HCT116 (cell line): ENCODE data around the gene MTHFS. TPM values are rescaled to one million over a fixed set of nuclear protein-coding genes. Genes with fewer than 3 reads are reported as not detected.

Experiments used
- ATAC-seq: fragments of 200-7000 bp; cut with Tn5 transposase; 2 replicates; pipeline ENCODE4 v1.9.1; 2020; ENCODE audit warnings: mild to moderate bottlenecking, moderate library complexity
- BruUV-seq: library from RNA; stranded (reverse); fragments of 400-500 nt; replicated peaks from 2 replicates; lab custom pipeline; 2021; lab: Mats Ljungman, UMichigan
- CTCF ChIA-PET: fragments of 300-600 bp; sonication (Branson Sonifier 250); formaldehyde crosslinking; loops from one replicate; lab custom pipeline; 2021; ENCODE audit warnings: antibody characterized with exemption; lab: Charles Lee
- POLR2A ChIA-PET: fragments of 300-600, 350-600 bp; sonication (Branson Sonifier 250); formaldehyde crosslinking; loops from one replicate; lab custom pipeline; 2021; ENCODE audit warnings: antibody characterized with exemption; lab: Charles Lee
- RAD21 ChIA-PET, 2 experiments: fragments of 300-600 bp; sonication (Branson Sonifier 250); formaldehyde crosslinking; loops; one replicate each; lab custom pipeline; 2023; ENCODE audit warnings: low total read pairs in 2 of 2; ENCODE audit not compliant: uncharacterized antibody in 2 of 2, unreplicated experiment in 2 of 2, low non-redundant PET in 1 of 2; lab: Charles Lee
- DNase-seq: peaks from one replicate; pipeline ENCODE4 v3.0.0-alpha.2; 2010; ENCODE audit warnings: low read depth, low spot score
- H2AFZ ChIP-seq: fragments of 200-600 bp; shearing (Covaris generic), sonication (generic); 2 replicates; pipeline ENCODE4 v1.6.1; 2017; ENCODE audit warnings: low read depth, mixed run types, mixed read lengths, antibody characterized with exemption, low read length; ENCODE audit not compliant: poor library complexity, severe bottlenecking
- H3K27ac ChIP-seq: 2 replicates; pipeline ENCODE4 v1.5.1; 2012; ENCODE audit warnings: low read depth, low read length
- H3K27me3 ChIP-seq: fragments of 200-600 bp; sonication (generic); 2 replicates; pipeline ENCODE4 v1.6.1; 2016; ENCODE audit warnings: mixed run types, low read length, mixed read lengths; ENCODE audit not compliant: insufficient read depth
- H3K36me3 ChIP-seq, 2 experiments: fragments of 200-500 bp in 1 of 2; fragments of 200-600 bp in 1 of 2; sonication (Bioruptor generic) in 1 of 2; sonication (generic) in 1 of 2; 2 replicates each; pipeline versions ENCODE4 v1.5.1 to v1.6.1; 2014 to 2016; ENCODE audit warnings: low read length in 2 of 2, inconsistent platforms in 1 of 2, mixed read lengths in 1 of 2, mixed run types in 1 of 2; ENCODE audit not compliant: insufficient read depth in 2 of 2, control insufficient read depth in 1 of 2
- H3K4me1 ChIP-seq, 2 experiments: fragments of 200-600 bp in 1 of 2; sonication (generic) in 1 of 2; 2 replicates each; pipeline versions ENCODE4 v1.5.1 to v1.6.1; 2012 to 2017; ENCODE audit warnings: low read length in 2 of 2, inconsistent platforms in 1 of 2, mild to moderate bottlenecking in 1 of 2, mixed read lengths in 1 of 2, mixed run types in 1 of 2, moderate library complexity in 1 of 2; ENCODE audit not compliant: insufficient read depth in 2 of 2, control insufficient read depth in 1 of 2
- H3K4me2 ChIP-seq: fragments of 200-600 bp; sonication (generic); 2 replicates; pipeline ENCODE4 v1.6.1; 2017; ENCODE audit warnings: mixed run types, low read length, mixed read lengths
- H3K4me3 ChIP-seq, 2 experiments: fragments of 200-600 bp in 1 of 2; sonication (generic) in 1 of 2; replicated peaks in 1 of 2; 2 replicates each; pipeline ENCODE4 v1.5.1; 2011 to 2016; ENCODE audit warnings: low read length in 2 of 2, control low read depth in 1 of 2, low read depth in 1 of 2, mild to moderate bottlenecking in 1 of 2, mixed read lengths in 1 of 2, mixed run types in 1 of 2
- H3K79me2 ChIP-seq: fragments of 200-600 bp; sonication (generic); 2 replicates; pipeline ENCODE4 v1.6.1; 2017; ENCODE audit warnings: mild to moderate bottlenecking, mixed run types, low read length, moderate library complexity, mixed read lengths; ENCODE audit not compliant: insufficient read depth
- H3K9ac ChIP-seq: fragments of 200-600 bp; sonication (generic); 2 replicates; pipeline ENCODE4 v1.6.1; 2016; ENCODE audit warnings: low read length, mixed read lengths
- H3K9me2 ChIP-seq: fragments of 200-600 bp; sonication (generic), shearing (Covaris generic); 2 replicates; pipeline ENCODE4 v1.6.1; 2017; ENCODE audit warnings: mixed run types, mild to moderate bottlenecking, moderate library complexity; ENCODE audit not compliant: insufficient read depth
- H3K9me3 ChIP-seq, 2 experiments: fragments of 200-500 bp in 1 of 2; fragments of 200-600 bp in 1 of 2; sonication (Bioruptor generic) in 1 of 2; sonication (generic) in 1 of 2; 2 replicates each; pipeline ENCODE4 v1.6.1; 2014 to 2017; ENCODE audit warnings: low read length in 2 of 2, mixed read lengths in 2 of 2, inconsistent platforms in 1 of 2, low read depth in 1 of 2, mild to moderate bottlenecking in 1 of 2, mixed run types in 1 of 2, moderate library complexity in 1 of 2; ENCODE audit not compliant: control insufficient read depth in 1 of 2, insufficient read depth in 1 of 2
- H4K20me1 ChIP-seq: fragments of 200-600 bp; sonication (generic), shearing (Covaris generic); 2 replicates; pipeline ENCODE4 v1.6.1; 2017; ENCODE audit warnings: mixed run types, mild to moderate bottlenecking, moderate library complexity; ENCODE audit not compliant: insufficient read depth
- ATF3 ChIP-seq: IDR thresholded peaks from 2 replicates; pipeline ENCODE4 v1.6.1; 2012
- CBX3 ChIP-seq: IDR thresholded peaks from 2 replicates; pipeline ENCODE4 v1.6.1; 2012; ENCODE audit warnings: low read depth
- EGR1 ChIP-seq: IDR thresholded peaks from 2 replicates; pipeline ENCODE4 v1.6.1; 2012; ENCODE audit warnings: low read depth
- ELF1 ChIP-seq: IDR thresholded peaks from 2 replicates; pipeline ENCODE4 v1.6.1; 2012; ENCODE audit warnings: low read depth, borderline replicate concordance
- EZH2phosphoT487 ChIP-seq: fragments of 200-600 bp; IDR thresholded peaks from 2 replicates; pipeline ENCODE4 v1.6.1; 2018; ENCODE audit warnings: antibody characterized with exemption, borderline replicate concordance
- JUND ChIP-seq: IDR thresholded peaks from 2 replicates; pipeline ENCODE4 v1.6.1; 2012
- POLR2A ChIP-seq: IDR thresholded peaks from 2 replicates; pipeline ENCODE4 v1.7.0; 2011; ENCODE audit warnings: borderline replicate concordance; ENCODE audit not compliant: insufficient read depth, insufficient read length; ENCODE audit errors: extremely low read depth
- POLR2AphosphoS5 ChIP-seq: IDR thresholded peaks from 2 replicates; pipeline ENCODE4 v1.6.1; 2011; ENCODE audit warnings: mild to moderate bottlenecking, low read depth, low read length, moderate library complexity
- RAD21 ChIP-seq: IDR thresholded peaks from 2 replicates; pipeline ENCODE4 v1.6.1; 2012; ENCODE audit warnings: low read depth, mild to moderate bottlenecking
- REST ChIP-seq: IDR thresholded peaks from 2 replicates; pipeline ENCODE4 v1.6.1; 2012; ENCODE audit warnings: low read depth
- SIN3A ChIP-seq: IDR thresholded peaks from 2 replicates; pipeline ENCODE4 v1.6.1; 2012; ENCODE audit warnings: low read depth
- SP1 ChIP-seq: IDR thresholded peaks from 2 replicates; pipeline ENCODE4 v1.6.1; 2012; ENCODE audit warnings: low read depth
- TCF7L2 ChIP-seq: IDR thresholded peaks from 2 replicates; pipeline ENCODE4 v1.7.0; 2011; ENCODE audit warnings: borderline replicate concordance, inconsistent platforms; ENCODE audit not compliant: insufficient read depth, insufficient read length; ENCODE audit errors: extremely low read depth
- YY1 ChIP-seq: IDR thresholded peaks from 2 replicates; pipeline ENCODE4 v1.6.1; 2011; ENCODE audit warnings: low read length, low read depth, moderate library complexity, mild to moderate bottlenecking; ENCODE audit not compliant: insufficient replicate concordance; ENCODE audit errors: extremely low read depth
- ZBTB33 ChIP-seq: IDR thresholded peaks from 2 replicates; pipeline ENCODE4 v1.6.1; 2011; ENCODE audit warnings: mild to moderate bottlenecking, low read length, moderate library complexity; ENCODE audit not compliant: insufficient replicate concordance; ENCODE audit errors: extremely low read depth
- ZFX ChIP-seq: fragments of 450-650 bp; IDR thresholded peaks from 2 replicates; pipeline ENCODE4 v1.6.1; 2017
- ZNF274 ChIP-seq: fragments of 200-500 bp; sonication (Bioruptor generic); IDR thresholded peaks from 2 replicates; pipeline ENCODE4 v1.6.1; 2014; ENCODE audit warnings: mild to moderate bottlenecking, low read depth, low read length, inconsistent platforms
- intact Hi-C: fragments of 100-400 bp; cut with micrococcal nuclease; formaldehyde crosslinking; loops from 2 replicates; pipeline ENCODE4 v1.10.0; 2022
- total RNA-seq: library from RNA; stranded (reverse); gene quantifications from one replicate; pipeline ENCODE4 v1.2.1, GENCODE V29; 2021; ENCODE audit not compliant: unreplicated experiment
- TF ChIP-seq, protein P1 (sequence below): IDR thresholded peaks from 2 replicates; pipeline ENCODE4 v1.6.1; 2012

Gene MTHFS
- total RNA-seq, 1 experiment from 2014 or later = 30.5 TPM

DNA sequence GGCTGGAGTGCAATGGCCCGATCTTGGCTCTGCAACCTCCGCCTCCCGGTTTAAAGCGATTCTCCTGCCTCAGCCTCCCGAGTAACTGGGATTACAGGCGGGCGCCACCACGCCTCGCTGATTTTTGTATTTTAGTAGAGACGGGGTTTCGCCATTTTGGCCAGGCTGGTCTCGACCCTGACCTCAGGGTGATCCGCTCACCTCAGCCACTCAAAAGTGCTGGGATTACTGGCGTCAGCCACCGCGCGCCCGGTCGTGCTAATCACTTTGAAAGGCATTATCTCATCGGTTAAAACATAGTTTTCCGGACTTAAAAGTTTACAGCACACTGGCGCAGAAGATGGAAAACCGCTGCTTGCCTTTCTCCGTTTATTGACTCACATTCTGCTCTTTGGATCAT, 27.6 kb upstream of the MTHFS start (continued):
- TF ChIP-seq RAD21 = no peak
- no peak for TF ChIP-seq JUND
- TF ChIP-seq EGR1 = no peak
- TF ChIP-seq TCF7L2 = no peak

- Histone ChIP-seq H3K4me2 (peak overlapping the region; percentile 90), H3K9ac (peak overlapping the region; percentile 81), H2AFZ (no peak overlapping the region), H4K20me1 (no peaks in the 10 kb centered on the region), H3K9me3 (peaks cover 12 to 31% of the 10 kb centered on the region in 2 experiments; a peak in 3 of 4 replicates), H3K4me3 (peak overlapping the region; percentile 92 to 94), H3K4me1 (peaks cover 10 to 16% of the 10 kb centered on the region in 2 experiments; a peak in 3 of 4 replicates), H3K36me3 (peaks cover 2 to 19% of the 10 kb centered on the region in 2 experiments; a peak in 2 of 4 replicates), H3K27me3 (no peaks in the 10 kb centered on the region), H3K79me2 (peaks cover 29% of the 10 kb centered on the region), H3K9me2 (no peaks in the 10 kb centered on the region), H3K27ac (peak overlapping the region; percentile 97)
- intact Hi-C loops = no loop called here
- ChIA-PET POLR2A (interaction anchor here (0.6 to 1.5 kb wide), 12 partner anchors 9 to 755 kb away, joined by 3 to 15 read pairs (median 3); partner anchors contain the start of genes MTHFS and TMED3), RAD21 (interaction anchor here in 1 of 2 experiments (1.0 kb wide), 1 partner anchor 27 kb away, joined by 3 read pairs; the partner anchor contains the start of gene MTHFS), CTCF (interaction anchor here (0.7 to 1.5 kb wide), 2 partner anchors 26 to 73 kb away, joined by 3 to 4 read pairs; no protein-coding TSS in a partner anchor)
- peak; percentile 95 for ATAC-seq
- DNase-seq = peak; percentile 95
- BruUV-seq = no TSS peak
- TF ChIP-seq ELF1 (peak; percentile 37; the same call in 1 of the 2 replicates), EGR1 (peak; percentile 40; the same call in 1 of the 2 replicates), EZH2phosphoT487 (no peak), ZBTB33 (no peak), ATF3 (no peak), REST (no peak), TCF7L2 (peak; percentile 73), CBX3 (peak; percentile 66), ZFX (peak; percentile 74; the same call in 1 of the 2 replicates), YY1 (peak; percentile 89), POLR2A (peak; percentile 93), SIN3A (peak; percentile 71; the same call in 1 of the 2 replicates), SP1 (peak; percentile 71), ZNF274 (no peak), POLR2AphosphoS5 (peak; percentile 95)
- TF ChIP-seq, protein P1, sequence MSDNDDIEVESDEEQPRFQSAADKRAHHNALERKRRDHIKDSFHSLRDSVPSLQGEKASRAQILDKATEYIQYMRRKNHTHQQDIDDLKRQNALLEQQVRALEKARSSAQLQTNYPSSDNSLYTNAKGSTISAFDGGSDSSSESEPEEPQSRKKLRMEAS = peak; percentile 83
These were observed 26.8 kb upstream of the MTHFS start for GRCh38 chr15:79923515-79924169.
